HG03103 (cell line): ENCODE data around the gene PRSS37.

Experiments used
- ATAC-seq: cut with Tn5 transposase; IDR thresholded peaks from one replicate; pipeline ENCODE4 v1.9.1; 2021; ENCODE audit warnings: low read depth; ENCODE audit not compliant: unreplicated experiment

Gene PRSS37

GRCh38 chr7:141789917-141790316 is 51.4 kb downstream of the PRSS37 start, which contains the start of gene TAS2R5:
TAS2R5 (plus strand) TSS chr7:141790217; CDS start chr7:141790362, 145 bp downstream.
- ATAC-seq = no peak

GRCh38 chr7:141788296-141788695 is 53.0 kb downstream of the PRSS37 start:
- no peak for ATAC-seq
